Measurements from ENCODE around the gene VWA8.
"Not testable (repeated sequence)": the region's sequence is repeated elsewhere in the genome, so short reads cannot be mapped to it uniquely, and the experiment has no call there.

The VWA8 gene

DNA sequence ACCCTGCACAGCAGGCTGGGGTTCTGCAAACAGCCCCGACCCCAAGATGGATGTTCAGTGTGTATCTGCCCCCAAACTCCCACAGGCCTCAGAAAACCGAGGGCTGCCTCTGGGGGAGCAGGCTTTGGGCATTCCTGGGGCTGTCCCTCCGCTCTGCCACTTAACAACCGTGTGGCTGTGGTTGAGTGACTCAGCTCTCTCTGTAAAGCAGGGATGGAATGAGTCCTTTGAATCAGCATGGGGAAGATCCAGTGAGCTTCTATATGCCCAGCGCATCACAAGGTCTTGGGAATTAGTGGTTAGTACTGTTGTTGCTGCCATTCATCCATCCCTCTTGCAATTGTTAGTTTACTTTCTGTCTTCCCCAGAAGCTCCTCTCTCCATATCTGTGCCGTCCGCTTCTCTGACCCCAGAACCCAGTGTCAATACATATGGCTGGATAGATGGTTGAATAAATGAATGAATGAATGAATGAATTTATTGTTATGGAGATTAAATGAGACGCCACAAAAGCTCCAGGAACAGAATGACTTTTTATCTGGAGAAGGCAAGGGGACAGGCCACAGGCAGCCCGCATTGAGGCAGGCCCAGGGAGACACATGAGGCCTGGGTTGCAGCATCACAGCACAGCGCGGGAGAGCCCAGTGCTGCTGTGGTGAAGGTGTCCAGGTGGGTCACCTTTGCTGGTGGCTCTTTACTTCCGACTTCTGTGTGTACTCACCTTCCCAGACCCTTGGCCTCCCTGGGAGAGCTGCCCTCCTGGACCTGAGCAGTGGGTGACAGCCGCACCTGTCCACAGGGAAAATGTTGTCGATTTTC, 414.3 kb downstream of the VWA8 start:
- DNase-seq, result peak; percentile 11

DNA sequence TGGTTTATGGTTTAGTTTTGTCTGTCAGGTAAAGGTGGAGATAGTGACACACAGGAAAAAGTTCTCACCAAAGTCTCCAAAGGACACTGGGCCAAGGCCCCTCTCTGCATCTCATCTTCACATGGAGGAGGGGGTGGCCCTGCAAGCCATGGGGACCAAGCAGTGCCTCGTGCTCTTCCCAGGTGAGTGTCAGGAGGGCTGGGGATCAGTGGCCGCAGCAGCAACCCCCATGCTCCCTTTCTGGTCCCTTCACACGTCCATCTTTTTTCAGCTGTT, 415.5 kb downstream of the VWA8 start:
- no peak for DNase-seq

GRCh38 chr13:41543664-41544300, 417.1 kb downstream of the VWA8 start:
- no peak for DNase-seq

DNA sequence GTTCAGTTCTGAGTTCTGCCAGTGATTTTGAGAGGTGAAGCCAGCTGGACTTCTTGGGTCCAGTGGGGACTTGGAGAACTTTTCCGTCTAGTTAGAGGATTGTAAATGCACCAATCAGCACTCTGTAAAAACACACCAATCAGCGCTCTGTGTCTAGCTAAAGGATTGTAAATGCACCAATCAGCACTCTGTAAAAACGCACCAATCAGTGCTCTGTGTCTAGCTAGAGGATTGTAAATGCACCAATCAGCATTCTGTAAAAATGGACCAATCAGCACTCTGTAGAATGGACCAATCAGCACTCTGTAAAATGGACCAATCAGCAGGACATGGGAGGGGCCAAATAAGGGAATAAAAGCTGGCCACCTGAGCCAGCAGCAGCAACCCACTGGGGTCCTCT, 418.1 kb downstream of the VWA8 start:
- DNase-seq, result not testable (repeated sequence)

DNA sequence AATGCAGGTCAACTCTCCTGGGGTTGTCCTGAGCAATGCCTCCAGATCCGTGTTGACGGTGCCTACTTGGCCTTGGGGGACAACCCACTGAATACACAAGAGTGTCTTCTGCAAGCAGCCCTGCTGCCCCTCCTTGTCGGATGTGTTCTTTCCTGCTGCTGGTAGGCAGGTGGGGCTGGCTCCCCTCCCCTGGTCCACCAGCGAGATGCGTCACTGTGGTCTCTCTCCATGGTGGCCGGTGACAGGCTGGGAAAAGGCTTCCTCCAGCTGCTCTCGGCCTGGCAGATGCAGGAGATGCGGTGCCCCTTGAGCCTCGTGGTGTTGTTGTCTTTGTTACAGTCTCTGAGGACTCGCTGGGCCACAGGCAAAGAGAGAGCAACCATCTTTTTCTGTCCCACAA, 418.6 kb downstream of the VWA8 start:
- DNase-seq, result no peak

DNA sequence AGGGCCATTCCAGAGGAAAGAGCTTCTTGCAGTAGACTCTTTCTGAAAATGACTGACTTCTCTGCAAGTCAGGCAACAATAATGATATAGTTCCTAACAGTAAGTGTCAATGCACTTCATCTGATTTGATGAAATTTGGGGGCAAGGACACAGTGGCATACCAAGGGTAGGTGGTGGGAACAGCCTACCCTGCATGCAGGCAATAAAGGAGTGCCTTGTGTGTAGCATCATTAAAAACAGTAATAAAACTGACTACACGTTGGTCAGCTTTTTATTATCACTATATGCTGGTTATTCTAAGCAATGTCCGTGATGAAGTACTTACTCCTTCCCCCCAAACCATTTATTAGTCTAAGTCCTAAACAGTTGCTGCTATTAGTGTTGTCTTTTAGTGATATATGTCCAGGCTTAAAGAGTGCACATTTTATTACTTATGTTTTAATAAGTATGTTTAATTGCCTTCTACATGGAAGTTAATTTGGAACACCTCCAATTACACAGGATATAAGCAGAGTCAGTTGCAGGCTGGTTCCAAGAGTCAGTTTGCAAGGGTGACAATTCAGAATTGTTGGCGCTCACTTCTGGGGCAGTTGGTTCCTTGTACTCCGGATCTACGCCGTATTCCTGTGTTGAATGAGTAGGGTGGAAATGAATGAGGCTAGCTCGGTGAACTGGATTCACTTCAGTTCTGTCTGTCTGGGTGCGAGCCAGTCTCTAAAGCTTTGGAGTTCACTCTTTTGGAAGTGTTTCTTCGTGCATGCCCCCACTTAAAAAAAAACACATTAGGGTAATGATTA, 419.6 kb downstream of the VWA8 start:
- DNase-seq, result peak; percentile 42

DNA sequence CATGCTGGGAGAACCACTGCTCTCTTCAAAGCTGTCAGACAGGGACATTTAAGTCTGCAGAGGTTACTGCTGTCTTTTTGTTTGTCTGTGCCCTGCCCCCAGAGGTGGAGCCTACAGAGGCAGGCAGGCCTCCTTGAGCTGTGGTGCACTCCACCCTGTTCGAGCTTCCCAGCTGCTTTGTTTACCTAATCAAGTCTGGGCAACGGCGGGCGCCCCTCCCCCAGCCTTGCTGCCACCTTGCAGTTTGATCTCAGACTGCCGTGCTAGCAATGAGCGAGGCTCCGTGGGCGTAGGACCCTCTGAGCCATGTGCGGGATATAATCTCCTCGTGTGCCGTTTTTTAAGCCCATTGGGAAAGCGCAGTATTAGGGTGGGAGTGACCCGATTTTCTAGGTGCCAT, 420.7 kb downstream of the VWA8 start:
- DNase-seq, result not testable (repeated sequence)

GRCh38 chr13:41533266-41534052, 427.4 kb downstream of the VWA8 start:
- no peak for DNase-seq

GRCh38 chr13:41528021-41528420, 432.9 kb downstream of the VWA8 start:
- DNase-seq, result no peak

GRCh38 chr13:41520660-41521630, 440.0 kb downstream of the VWA8 start:
- no peak for DNase-seq

- no peak for DNase-seq
Measured at GRCh38 chr13:41520016-41520659, 440.8 kb downstream of the VWA8 start.

All from midbrain (tissue), 1 donor.